Muscle layer of colon (tissue), 2 donors: ENCODE results near the gene HSPA4.
"Not testable (repeated sequence)": the region's sequence is repeated elsewhere in the genome, so short reads cannot be mapped to it uniquely, and the experiment has no call there.

Source experiments
- H3K27ac ChIP-seq: one replicate; pipeline ENCODE4 v1.7.0; 2013; ENCODE audit warnings: low read depth, mild to moderate bottlenecking, low read length, moderate library complexity
- H3K27me3 ChIP-seq, 2 donors: one replicate each; pipeline ENCODE4 v1.7.0; 2013; ENCODE audit warnings: low read length in 2 of 2, mild to moderate bottlenecking in 2 of 2; ENCODE audit not compliant: insufficient read depth in 2 of 2, control insufficient read depth in 1 of 2
- H3K36me3 ChIP-seq: one replicate; pipeline ENCODE4 v1.7.0; 2013; ENCODE audit warnings: mild to moderate bottlenecking, low read length; ENCODE audit not compliant: insufficient read depth
- H3K4me1 ChIP-seq: one replicate; pipeline ENCODE4 v1.7.0; 2013; ENCODE audit warnings: mild to moderate bottlenecking, low read length; ENCODE audit not compliant: insufficient read depth
- H3K4me3 ChIP-seq, 2 donors: one replicate each; pipeline ENCODE4 v1.7.0; 2013; ENCODE audit warnings: low read length in 2 of 2, low read depth in 1 of 2, mild to moderate bottlenecking in 1 of 2, moderate library complexity in 1 of 2
- H3K9ac ChIP-seq: one replicate; pipeline ENCODE4 v1.7.0; 2013; ENCODE audit warnings: low read length
- H3K9me3 ChIP-seq: one replicate; pipeline ENCODE4 v1.7.0; 2013; ENCODE audit warnings: mild to moderate bottlenecking, low read length
- donor health status: abdominal sarcoma.
- donor health status: Adenocarcinoma of cecum.

Gene HSPA4

GRCh38 chr5:133129289-133129688, 77.5 kb downstream of the HSPA4 start:
- no peaks in the 10 kb centered on the region for H3K4me1 ChIP-seq

GRCh38 chr5:133129950-133130349, 78.1 kb downstream of the HSPA4 start:
- Histone ChIP-seq H3K9ac (no peak overlapping the region), H3K4me1 (no peaks in the 10 kb centered on the region), H3K9me3 (no peaks in the 10 kb centered on the region), H3K27me3 (no peaks in the 10 kb centered on the region), H3K4me3 (no peak overlapping the region), H3K36me3 (no peaks in the 10 kb centered on the region), H3K27ac (no peak overlapping the region)

More at GRCh38 chr5:133129289-133129688, 77.5 kb downstream of the HSPA4 start:
- Histone ChIP-seq H3K9ac (no peak overlapping the region), H3K27ac (no peak overlapping the region), H3K27me3 (no peaks in the 10 kb centered on the region), H3K4me3 (no peak overlapping the region), H3K36me3 (no peaks in the 10 kb centered on the region), H3K9me3 (no peaks in the 10 kb centered on the region)

GRCh38 chr5:133130387-133131118, 78.7 kb downstream of the HSPA4 start:
- Histone ChIP-seq H3K36me3 (no peaks in the 10 kb centered on the region), H3K4me1 (no peaks in the 10 kb centered on the region), H3K27me3 (no peaks in the 10 kb centered on the region), H3K27ac (no peak overlapping the region), H3K9ac (no peak overlapping the region), H3K4me3 (no peak overlapping the region), H3K9me3 (no peaks in the 10 kb centered on the region)

GRCh38 chr5:133132717-133133116, 80.9 kb downstream of the HSPA4 start:
- Histone ChIP-seq H3K4me1 (no peaks in the 10 kb centered on the region), H3K27me3 (no peaks in the 10 kb centered on the region), H3K9ac (no peak overlapping the region), H3K4me3 (no peak overlapping the region), H3K36me3 (no peaks in the 10 kb centered on the region), H3K9me3 (no peaks in the 10 kb centered on the region), H3K27ac (no peak overlapping the region)

GRCh38 chr5:133133241-133133640, 81.4 kb downstream of the HSPA4 start:
- not testable (repeated sequence) for H3K4me1 ChIP-seq, H3K36me3 ChIP-seq, H3K4me3 ChIP-seq, H3K9ac ChIP-seq, H3K27ac ChIP-seq, H3K9me3 ChIP-seq, H3K27me3 ChIP-seq

GRCh38 chr5:133136890-133137289, 85.1 kb downstream of the HSPA4 start:
- not testable (repeated sequence) for H3K4me1 ChIP-seq, H3K4me3 ChIP-seq, H3K27me3 ChIP-seq, H3K27ac ChIP-seq, H3K9me3 ChIP-seq, H3K36me3 ChIP-seq, H3K9ac ChIP-seq

GRCh38 chr5:133140311-133140710, 88.5 kb downstream of the HSPA4 start:
- Histone ChIP-seq H3K4me1 (no peaks in the 10 kb centered on the region), H3K36me3 (no peaks in the 10 kb centered on the region), H3K9ac (no peak overlapping the region), H3K9me3 (no peaks in the 10 kb centered on the region), H3K27ac (no peak overlapping the region), H3K27me3 (no peaks in the 10 kb centered on the region), H3K4me3 (no peak overlapping the region)

GRCh38 chr5:133141746-133142145, 89.9 kb downstream of the HSPA4 start:
- no peaks in the 10 kb centered on the region for H3K4me1 ChIP-seq
- no peaks in the 10 kb centered on the region for H3K9me3 ChIP-seq
- no peaks in the 10 kb centered on the region for H3K36me3 ChIP-seq
- H3K27ac ChIP-seq, result no peak overlapping the region
- no peaks in the 10 kb centered on the region for H3K27me3 ChIP-seq
- no peak overlapping the region for H3K4me3 ChIP-seq
- no peak overlapping the region for H3K9ac ChIP-seq

GRCh38 chr5:133142782-133143181, 91.0 kb downstream of the HSPA4 start:
- H3K4me3 ChIP-seq, result no peak overlapping the region
- no peaks in the 10 kb centered on the region for H3K27me3 ChIP-seq
- no peak overlapping the region for H3K27ac ChIP-seq
- H3K4me1 ChIP-seq, result no peaks in the 10 kb centered on the region
- H3K9me3 ChIP-seq, result no peaks in the 10 kb centered on the region
- no peak overlapping the region for H3K9ac ChIP-seq
- H3K36me3 ChIP-seq, result no peaks in the 10 kb centered on the region

GRCh38 chr5:133144245-133144981, 92.6 kb downstream of the HSPA4 start:
- Histone ChIP-seq H3K27me3 (no peaks in the 10 kb centered on the region), H3K9me3 (no peaks in the 10 kb centered on the region), H3K27ac (no peak overlapping the region), H3K36me3 (no peaks in the 10 kb centered on the region), H3K9ac (no peak overlapping the region), H3K4me1 (no peaks in the 10 kb centered on the region), H3K4me3 (no peak overlapping the region)

GRCh38 chr5:133145436-133146170, 93.8 kb downstream of the HSPA4 start:
- Histone ChIP-seq H3K27ac (no peak overlapping the region), H3K9ac (no peak overlapping the region), H3K27me3 (no peaks in the 10 kb centered on the region), H3K4me3 (no peak overlapping the region), H3K4me1 (no peaks in the 10 kb centered on the region), H3K36me3 (no peaks in the 10 kb centered on the region), H3K9me3 (no peaks in the 10 kb centered on the region)
